GM21825 (cell line): ENCODE data around the gene LRRC72.
"Not testable (repeated sequence)": the region's sequence is repeated elsewhere in the genome, so short reads cannot be mapped to it uniquely, and the experiment has no call there.

Experiments
- ATAC-seq: cut with Tn5 transposase; IDR thresholded peaks from one replicate; pipeline ENCODE4 v1.9.1; 2021; ENCODE audit warnings: mild to moderate bottlenecking, moderate library complexity; ENCODE audit not compliant: unreplicated experiment

LRRC72 gene

DNA sequence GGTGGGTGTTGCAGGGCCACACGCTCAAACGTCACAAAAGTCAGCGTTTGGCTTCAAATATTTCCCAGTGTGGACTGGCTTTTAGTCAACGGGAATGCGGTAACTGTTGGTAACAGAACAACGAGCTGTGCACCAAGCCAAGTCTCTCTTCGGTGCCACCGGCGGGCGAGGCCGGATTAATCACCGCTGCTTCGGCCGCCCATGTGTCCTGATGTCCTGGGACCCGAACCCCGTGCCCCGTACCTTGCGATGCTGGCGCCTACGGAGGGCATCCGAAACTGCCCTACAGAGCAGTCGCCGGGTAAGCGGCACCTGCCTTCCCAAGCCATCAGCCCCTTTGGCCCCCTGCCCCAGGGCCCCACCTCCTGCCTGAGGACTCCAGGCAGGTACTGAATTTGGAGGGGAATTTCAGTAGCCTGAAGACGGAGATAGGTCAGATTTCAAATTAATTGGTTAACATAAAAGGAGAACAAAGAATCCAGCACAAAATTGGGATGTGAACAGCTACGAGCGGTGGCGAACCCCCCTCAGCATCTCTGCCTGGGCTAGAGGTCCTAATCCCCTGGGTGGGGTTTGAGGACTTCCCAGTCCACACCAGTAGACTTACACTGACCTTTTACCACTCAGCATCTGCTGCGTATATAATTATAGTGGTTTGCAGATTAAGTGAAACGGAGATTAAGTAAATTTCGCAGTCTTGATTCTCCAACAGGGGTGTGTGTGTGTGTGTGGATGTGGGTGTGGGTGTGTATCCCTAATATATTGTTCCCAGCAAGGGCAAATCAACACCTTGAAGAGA lies at the start of gene LRRC72:
Gene LRRC72, plus strand, starts transcription at position 84 of the 799 bp plus-strand sequence. Its CDS starts 128 bp downstream, at position 212.
- no peak for ATAC-seq

DNA sequence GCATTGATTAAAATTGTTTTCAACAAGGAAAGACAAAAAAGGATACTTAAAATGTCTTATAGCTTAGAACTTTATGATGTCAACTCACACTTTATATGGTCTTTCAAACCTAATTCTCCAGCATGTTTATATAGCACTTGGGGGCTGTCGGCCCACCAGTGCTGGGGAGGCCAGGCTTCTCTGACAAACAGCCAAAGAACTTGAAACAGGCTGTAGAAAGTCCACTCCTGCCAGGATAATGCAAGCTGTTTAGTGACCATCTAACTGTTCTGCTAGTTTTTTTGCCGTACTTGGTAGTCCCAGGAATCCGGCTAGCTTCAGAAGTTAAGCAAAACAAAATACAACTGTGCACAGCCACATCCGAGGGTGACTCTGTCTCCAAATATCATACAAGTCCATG lies 47.5 kb upstream of the LRRC72 start:
- ATAC-seq = no peak

DNA sequence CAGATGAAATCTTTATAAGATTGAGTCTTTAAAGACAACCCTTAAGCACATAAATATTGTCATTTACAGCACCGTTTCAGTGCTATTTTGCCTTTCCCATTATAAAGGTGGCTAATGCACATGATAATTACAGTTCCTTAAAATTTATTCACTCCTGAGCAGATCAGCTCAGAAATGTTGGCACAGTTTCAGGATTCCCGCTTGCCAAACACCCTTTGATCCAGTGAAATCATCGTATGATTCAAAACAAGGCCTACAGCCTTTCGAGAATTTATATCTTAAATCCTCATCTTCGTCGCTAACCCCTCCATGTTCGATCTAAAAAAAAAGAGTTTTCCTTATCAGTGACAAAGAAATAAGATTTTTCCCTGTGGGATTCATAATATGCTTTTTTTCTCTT lies 47.0 kb upstream of the LRRC72 start:
- ATAC-seq = no peak

DNA sequence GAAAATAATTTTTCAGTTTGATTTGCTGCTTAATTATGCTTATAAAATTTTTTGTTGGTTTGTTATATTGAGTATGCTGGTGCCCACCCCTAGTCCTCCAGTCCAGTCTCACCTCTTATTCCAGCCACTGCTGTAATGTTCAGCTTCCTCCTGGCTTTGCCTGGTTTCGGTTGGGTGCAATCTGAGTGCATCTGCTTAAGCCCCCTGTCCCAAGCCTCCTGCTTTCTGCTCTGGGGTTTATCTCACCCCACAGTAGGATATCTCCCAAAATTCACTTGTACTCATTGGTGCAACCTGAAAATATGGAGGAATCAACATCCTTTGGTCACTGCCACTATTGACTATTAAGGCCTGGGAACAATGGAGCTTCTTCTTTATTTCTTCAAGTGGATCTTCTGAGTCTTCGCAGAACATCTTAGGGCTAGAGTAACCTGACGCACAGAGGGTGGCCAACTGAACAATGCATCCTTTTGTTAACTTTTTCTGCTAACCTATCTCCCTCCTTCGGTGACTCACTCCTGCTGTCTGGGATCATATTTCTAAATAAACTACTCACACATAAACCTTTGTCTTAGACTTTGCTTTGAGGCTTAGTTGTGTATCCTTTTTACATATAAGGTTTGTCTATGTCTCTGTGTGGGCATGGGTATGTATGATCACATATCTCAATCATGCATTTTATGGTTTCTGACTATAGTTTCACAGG lies 42.0 kb upstream of the LRRC72 start:
- ATAC-seq = no peak

DNA sequence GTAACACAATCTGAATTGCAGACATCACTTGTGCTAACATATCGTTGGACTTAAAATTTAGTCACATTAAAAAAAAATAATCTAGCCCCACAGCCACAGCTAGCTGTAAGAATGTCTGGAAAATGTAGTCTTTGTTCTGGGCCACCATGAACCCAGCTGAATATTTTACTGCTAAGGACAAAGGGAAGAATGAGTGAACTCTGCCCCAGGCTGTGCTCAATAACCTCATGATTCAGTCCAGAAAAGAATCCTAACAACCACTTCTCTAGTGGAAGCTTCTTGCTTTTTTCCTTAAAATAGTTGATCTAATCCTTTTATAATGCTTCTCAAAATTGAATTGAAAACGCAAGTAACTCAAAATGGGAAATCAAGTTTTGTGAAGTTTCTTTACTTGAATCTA lies 35.5 kb upstream of the LRRC72 start:
- ATAC-seq = no peak

DNA sequence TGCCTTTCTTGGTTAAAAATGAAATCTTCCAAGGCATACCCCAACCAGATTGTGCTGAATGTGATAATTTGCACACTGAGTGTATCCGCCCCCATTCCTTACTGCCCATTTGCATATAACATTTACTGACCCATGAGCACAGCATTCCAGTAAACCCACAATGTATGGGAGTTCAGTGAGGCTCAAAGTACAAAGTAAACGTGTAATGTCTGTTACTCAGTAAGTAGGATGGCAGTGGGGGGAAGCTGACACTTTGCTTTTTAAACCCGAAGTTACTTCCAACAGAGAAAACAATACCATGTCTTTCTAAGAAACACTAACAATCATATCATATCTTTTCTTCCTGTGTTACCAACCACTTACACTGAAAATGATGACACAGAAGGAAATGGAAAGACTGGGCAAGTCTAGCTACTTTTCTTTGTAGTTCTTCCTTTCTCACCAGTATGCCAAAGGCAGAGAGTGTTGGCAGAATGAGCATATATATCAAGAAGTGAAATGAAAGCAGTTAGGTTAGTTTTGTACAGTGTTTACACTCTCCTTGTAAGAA lies 34.0 kb upstream of the LRRC72 start:
- ATAC-seq = no peak

DNA sequence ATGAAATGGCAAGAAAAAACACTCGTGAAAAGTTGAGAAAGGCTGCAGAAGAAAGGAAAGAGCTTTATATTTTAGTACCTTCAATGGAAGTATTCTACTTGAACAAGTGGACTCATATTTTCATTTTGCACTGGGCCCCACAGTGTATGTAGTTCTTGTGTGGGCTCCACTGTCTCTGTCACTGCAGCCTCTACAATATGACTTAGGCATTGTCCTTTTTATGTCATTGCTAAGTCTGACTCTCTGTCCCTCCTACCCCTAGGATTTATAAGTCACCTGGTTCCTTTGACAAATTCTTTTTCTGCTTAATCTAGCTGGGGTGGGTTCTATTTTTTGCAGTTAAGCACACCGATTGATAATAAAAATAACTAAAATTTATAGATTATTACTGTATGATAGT lies 33.4 kb upstream of the LRRC72 start:
- no peak for ATAC-seq

DNA sequence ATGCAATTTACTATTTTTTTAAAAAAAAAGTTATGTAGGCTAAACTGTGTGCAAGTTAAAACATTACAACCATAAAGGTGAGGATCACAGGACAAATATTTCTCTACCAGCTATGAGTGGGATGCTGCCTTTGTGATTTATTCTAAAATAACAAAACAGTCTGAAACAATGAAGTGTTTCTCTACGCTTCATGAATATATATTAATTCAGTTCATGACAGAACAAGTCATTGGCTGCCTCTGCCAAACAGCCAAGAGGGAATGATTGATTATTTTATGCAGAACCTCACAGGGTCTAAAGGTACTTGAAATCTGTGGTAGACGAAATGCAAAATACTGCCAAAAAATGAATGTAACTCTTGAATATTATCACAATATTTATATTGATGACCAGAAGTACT lies 32.1 kb upstream of the LRRC72 start:
- no peak for ATAC-seq

DNA sequence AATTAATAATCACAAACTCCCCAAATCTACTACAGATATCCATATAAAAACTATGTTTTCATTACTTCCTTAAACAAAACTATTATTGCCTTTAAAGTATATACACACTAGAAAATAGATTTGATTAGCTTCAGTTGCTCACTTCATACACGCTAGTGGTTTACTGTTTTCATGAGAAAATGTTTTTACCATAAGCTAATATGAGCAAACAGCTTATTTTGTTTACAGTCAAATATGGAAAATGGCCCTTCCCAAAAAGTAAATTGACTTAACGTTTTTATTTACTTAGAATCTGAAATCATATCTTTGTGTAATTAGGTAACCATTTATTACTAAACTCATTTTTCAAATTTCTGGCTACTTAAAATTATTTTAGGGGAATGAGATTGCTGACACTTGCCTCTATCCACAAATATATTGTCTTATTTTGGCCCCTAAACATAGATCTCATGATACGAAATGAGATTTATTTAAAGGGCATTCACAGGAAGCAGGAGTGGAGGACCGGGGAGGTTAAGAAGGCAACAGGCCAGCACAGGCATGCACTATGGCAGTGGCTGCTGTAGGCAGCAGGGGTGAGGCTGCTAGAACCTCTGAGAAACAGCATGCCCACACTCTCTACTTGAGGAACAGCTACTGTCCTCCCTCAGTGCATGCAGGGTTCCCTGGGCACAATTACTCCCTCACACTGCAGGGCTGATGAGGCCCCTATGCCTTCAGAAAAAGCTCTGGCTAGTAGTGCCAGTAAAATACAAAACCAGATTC lies 31.5 kb upstream of the LRRC72 start:
- no peak for ATAC-seq

DNA sequence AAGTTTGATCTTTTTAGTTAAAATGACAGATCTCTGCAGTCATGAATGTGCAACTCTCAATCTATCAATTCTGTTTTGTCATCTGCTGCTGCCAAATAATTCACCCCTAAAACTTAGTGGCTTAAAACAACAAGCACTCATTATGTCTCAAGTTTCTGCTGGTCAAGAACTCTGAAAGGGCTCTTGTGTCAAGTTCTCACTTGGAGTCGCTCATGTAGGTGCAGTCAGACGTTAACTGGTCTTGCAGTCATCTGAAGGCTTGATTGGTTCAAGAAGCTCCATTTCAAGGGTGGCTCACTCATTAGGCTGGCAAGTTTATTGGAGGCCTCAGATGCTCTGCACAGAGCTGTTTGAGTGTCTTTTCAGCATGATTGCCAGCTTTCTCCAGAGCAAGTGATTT lies 28.5 kb upstream of the LRRC72 start:
- ATAC-seq = no peak

DNA sequence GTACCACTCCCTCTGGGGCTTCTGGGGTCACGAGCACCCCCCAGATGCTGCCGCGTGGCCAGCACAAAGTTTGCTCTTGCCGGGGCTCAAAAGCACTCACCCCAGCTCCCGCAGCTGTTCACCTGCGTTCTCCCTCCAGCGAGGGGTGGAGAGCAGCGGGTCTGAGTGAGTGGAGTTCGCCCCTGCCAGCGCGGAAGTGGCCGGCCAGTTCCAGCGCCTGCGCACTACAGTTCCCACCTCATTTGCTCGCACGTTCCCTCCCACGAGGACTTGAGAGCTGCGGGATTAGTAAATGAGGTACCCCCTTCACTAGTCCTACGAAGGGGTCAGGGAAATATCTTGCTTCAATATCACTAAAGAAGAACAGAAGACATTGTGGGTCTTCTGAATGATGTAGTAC lies 24.3 kb upstream of the LRRC72 start:
- ATAC-seq = no peak

DNA sequence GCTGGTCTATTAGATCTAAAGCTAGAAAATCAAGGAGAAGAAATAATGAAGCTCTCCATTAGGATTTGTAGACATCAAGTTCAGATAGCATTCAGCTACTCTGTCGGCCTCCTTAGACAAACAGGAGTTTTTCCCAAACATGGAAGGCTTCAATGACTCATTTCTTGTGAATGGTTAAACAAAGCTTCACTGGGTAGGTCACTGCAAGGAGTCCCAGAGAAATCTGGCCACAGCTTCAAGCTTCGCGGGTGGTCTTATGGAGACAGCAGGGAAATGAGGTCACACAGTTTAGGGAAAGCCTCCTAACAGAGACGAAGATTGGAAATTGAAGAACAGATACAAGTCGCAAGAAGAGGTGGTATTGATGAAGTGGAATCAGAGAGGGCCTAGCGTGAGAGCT lies 22.6 kb upstream of the LRRC72 start:
- no peak for ATAC-seq

DNA sequence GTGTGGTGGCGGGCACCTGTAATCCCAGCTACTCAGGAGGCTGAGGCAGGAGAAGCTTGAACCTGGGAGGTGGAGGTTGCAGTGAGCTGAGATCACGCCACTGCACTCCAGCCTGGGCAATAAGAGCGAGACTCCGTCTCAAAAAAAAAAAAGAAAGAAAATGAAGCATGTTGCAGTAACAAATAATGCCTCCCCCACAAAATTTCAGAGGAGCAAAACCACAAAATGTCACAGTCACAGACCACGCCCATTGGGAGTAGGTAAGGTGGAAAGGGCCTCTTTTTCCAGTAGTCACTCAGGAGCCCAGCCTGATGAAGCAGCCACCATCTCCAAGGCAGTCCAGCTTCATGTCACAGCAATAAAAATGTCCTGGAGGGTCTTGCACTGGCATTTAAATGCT lies 20.2 kb upstream of the LRRC72 start:
- not testable (repeated sequence) for ATAC-seq

DNA sequence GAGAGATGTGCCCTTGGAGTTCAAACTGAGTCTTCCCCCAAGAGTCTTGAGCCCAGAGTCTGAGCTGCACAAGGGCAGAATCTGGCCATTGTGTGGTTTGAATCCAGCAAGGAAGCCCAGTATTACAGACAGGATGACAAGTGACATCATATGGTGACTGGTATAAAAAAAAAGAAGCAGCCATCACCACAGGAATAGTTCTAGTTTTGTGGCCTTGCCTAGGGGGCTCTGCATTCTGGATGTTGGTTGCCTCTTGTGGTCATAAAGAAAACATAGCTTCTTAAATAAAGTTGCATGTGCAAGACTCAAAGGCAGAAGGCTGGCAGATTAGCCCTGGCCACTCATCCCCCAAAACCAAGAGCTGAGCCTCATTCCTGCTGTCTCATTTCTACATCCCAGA lies 16.8 kb upstream of the LRRC72 start:
- no peak for ATAC-seq

DNA sequence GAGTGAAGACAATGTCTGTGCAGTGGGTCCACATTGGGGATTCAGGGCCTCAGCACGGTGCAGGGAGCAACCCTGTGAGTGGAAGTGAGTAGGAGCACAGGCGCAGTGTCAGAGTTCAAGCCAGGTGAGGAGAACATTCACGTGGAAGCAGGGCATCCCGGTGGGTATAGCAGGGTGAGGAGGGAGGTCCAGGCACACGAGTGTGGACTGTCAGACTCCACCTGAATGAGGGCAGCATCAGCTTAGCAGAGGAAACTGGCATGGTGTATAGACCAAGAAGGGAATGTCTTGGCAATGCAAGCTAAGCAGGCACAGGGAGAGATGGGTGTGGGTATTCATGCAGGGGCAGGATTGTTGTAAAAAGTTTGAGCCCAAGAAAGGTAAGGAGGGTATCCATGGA lies 15.3 kb upstream of the LRRC72 start:
- ATAC-seq = no peak

DNA sequence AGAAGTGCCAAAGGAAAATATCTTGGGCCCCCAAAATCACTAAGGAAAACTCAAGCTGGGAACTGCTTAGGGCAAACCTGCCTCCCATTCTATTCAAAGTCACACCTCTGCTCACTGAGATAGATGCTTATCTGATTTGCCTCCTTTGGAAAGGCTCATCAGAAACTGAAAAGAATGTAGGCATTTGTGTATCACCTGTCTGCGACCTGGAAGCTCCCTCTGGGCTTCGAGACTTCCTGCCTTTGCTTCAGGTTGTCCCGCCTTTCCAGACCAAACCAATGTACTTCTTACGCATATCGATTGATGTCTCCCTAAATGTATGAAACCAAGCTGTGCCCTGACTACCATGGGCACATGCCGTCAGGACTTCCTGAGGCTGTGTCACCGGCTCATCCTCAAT lies 14.5 kb upstream of the LRRC72 start:
- ATAC-seq = no peak

DNA sequence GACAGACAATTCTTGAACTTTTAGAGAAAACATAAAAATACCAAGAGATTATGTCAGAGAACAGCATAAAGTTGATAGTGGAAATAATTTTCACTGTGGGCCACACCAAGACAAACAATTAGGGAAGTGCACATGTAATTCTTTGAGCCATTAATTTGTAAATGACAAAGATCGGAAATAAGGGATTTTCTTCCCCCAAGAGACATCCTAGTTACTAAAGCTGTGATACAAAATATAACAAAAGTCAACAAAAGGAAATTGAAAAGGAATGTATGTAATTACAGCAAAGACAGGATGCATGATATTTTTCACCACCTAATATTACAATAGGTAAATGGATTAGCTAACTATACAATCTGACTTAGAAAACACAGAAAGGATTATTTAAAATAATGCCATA lies 12.4 kb upstream of the LRRC72 start:
- no peak for ATAC-seq

DNA sequence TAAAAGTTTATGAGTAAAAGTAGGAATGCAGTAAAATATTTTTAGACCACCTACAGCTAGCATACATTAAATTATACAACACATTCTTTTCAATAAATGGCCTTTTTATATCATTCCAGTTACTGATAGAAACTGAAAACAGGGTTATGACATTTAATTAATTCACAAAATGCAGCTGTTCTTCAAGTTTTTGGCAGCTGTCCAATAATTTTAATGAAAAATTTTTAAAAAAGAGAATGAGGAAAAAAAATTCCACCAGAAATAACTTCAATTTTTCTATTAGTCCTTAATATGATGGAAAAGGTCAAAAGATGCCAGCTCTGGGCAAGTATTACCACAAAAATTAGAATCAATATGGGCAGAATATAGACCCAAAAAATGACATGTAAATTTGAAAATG lies 11.9 kb upstream of the LRRC72 start:
- no peak for ATAC-seq

DNA sequence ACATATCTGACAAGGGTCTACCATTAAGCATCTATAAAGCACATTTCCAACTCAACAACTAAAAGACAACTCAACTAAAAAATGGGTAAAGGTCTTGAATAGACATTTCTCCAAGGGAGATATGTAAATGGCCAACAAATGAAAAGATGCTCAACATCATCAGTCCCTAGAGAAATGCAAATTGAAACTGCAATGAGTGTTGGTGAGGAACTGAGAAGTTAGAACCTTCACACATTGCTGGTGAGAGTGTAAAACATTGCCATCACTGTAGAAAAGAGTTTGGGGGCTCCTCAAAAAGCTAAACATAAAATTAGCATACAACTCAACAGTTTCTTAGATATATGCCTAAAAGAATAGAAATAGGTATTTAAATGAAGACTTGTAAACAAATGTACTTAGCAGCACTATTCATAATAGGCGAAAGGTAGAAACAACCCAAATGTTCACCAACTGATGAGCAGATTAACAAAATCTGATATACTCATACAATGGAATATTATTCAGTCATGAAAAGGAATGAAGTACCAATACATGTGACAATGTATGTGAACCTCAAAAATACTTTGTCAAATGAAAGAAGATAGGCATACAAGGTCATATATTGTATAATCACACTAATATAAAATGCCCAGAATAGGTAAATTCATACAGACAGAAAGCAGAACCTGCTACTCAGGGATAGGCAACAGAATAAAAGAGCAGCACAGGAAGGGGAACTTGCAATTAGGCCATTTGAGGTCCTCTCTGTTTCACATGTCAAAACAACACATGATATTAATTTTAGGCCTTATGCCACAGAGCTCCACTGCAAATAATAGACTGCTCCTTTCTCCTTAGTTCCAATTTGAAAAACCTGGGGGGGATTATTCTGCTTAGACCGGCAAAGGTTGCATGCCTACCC lies 10.6 kb upstream of the LRRC72 start:
- ATAC-seq = no peak

DNA sequence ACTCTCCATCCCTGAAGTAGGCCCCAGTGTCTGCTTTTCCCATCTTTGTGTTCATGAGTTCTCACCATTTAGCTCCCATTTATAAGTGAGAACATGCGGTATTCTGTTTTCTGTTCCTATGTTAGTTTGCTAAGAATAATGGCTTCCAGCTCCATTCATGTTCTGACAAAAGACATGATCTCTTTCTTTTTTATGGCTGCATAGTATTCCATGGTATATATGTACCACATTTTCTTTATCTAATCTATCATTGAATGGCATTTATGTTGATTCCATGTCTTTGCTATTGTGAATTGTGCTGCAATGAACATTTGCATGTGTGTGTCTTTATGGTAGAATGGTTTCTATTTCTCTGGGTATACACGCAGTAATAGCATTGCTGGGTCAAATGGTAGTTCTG lies 6.6 kb upstream of the LRRC72 start:
- ATAC-seq = not testable (repeated sequence)
